Thoracic aorta (tissue), 2 donors: ENCODE results near the gene MTG1. TPM values are rescaled to one million over a fixed set of nuclear protein-coding genes. Genes with fewer than 3 reads are reported as not detected.

Experiments
- ATAC-seq: fragments of 150-250 bp; one replicate; pipeline ENCODE4 v1.8.0; 2017; ENCODE audit warnings: low read depth; ENCODE audit not compliant: insufficient number of reproducible peaks, low FRiP score
- DNase-seq: peaks from one replicate; pipeline ENCODE4 v3.0.0-alpha.2; 2020; ENCODE audit warnings: low spot score
- H3K27ac ChIP-seq, 2 donors: fragments of 200-600 bp; sonication (generic); 1 replicate in 1 of 2; 2 replicates in 1 of 2; pipeline ENCODE4 v1.5.1; 2016; ENCODE audit warnings: mild to moderate bottlenecking in 2 of 2, moderate library complexity in 2 of 2
- H3K27me3 ChIP-seq: fragments of 200-600 bp; sonication (generic); replicated peaks from 2 replicates; pipeline ENCODE4 v1.6.0; 2016; ENCODE audit warnings: mild to moderate bottlenecking; ENCODE audit not compliant: insufficient read depth
- H3K36me3 ChIP-seq: fragments of 200-600 bp; sonication (generic); one replicate; pipeline ENCODE4 v1.5.1; 2016
- H3K4me1 ChIP-seq, 2 donors: fragments of 200-600 bp; sonication (generic); 1 replicate in 1 of 2; 2 replicates in 1 of 2; pipeline versions ENCODE4 v1.5.1 to v1.6.0; 2016; ENCODE audit warnings: low read depth in 2 of 2, mild to moderate bottlenecking in 1 of 2; ENCODE audit not compliant: control insufficient read depth in 1 of 2
- H3K4me3 ChIP-seq: fragments of 200-600 bp; sonication (generic); 2 replicates; pipeline ENCODE4 v1.5.1; 2016; ENCODE audit warnings: mild to moderate bottlenecking
- H3K9me3 ChIP-seq: fragments of 200-600 bp; sonication (generic); 2 replicates; pipeline ENCODE4 v1.5.1; 2016
- CTCF ChIP-seq: fragments of 200-600 bp; sonication (generic); IDR thresholded peaks from one replicate; pipeline ENCODE4 v1.5.1; 2019; ENCODE audit warnings: antibody characterized with exemption
- total RNA-seq, 2 donors: library from RNA; depleted of rRNA; stranded (reverse); fragments of >200 nt; gene quantifications; one replicate each; pipeline versions ENCODE4 v1.1.0 to v1.2.3, GENCODE V29; 2016

The MTG1 gene
- total RNA-seq, 2 donors from 2014 or later, result 18.0 to 18.6 TPM

GRCh38 chr10:133359972-133360610 lies 33.9 kb upstream of the MTG1 start:
- Histone ChIP-seq H3K27me3 (no peaks in the 10 kb centered on the region), H3K9me3 (no peaks in the 10 kb centered on the region), H3K4me1 (peaks cover 3 to 21% of the 10 kb centered on the region in 2 donors), H3K27ac (no peak overlapping the region), H3K36me3 (peaks cover 10% of the 10 kb centered on the region), H3K4me3 (no peak overlapping the region)
- DNase-seq (no peak), ATAC-seq (no peak)
- no peak for TF ChIP-seq CTCF

- Histone ChIP-seq H3K27ac (no peak overlapping the region), H3K4me3 (no peak overlapping the region), H3K27me3 (no peaks in the 10 kb centered on the region), H3K4me1 (peaks cover 3 to 14% of the 10 kb centered on the region in 2 donors), H3K36me3 (peaks cover 20% of the 10 kb centered on the region), H3K9me3 (no peaks in the 10 kb centered on the region)
- TF ChIP-seq CTCF, result no peak
- ATAC-seq (no peak), DNase-seq (no peak)
Observed at GRCh38 chr10:133361227-133361626, 32.7 kb upstream of the MTG1 start.

- Histone ChIP-seq H3K36me3 (peaks cover 27% of the 10 kb centered on the region), H3K9me3 (no peaks in the 10 kb centered on the region), H3K27me3 (no peaks in the 10 kb centered on the region), H3K27ac (no peak overlapping the region), H3K4me1 (peaks cover 0 to 8% of the 10 kb centered on the region in 2 donors), H3K4me3 (no peak overlapping the region)
- no peak for DNase-seq
- no peak for ATAC-seq
- no peak for TF ChIP-seq CTCF
Observed at GRCh38 chr10:133361773-133362441, 32.0 kb upstream of the MTG1 start.

- no peaks in the 10 kb centered on the region for H3K9me3 ChIP-seq
- peaks cover 28% of the 10 kb centered on the region for H3K36me3 ChIP-seq
- TF ChIP-seq CTCF, result no peak
- DNase-seq (no peak), ATAC-seq (no peak)
- H3K4me3 ChIP-seq, result no peak overlapping the region
- H3K4me1 ChIP-seq, result no peaks in the 10 kb centered on the region
- no peak overlapping the region for H3K27ac ChIP-seq
- no peaks in the 10 kb centered on the region for H3K27me3 ChIP-seq
Observed at GRCh38 chr10:133362846-133363245, 31.1 kb upstream of the MTG1 start.

GRCh38 chr10:133364645-133365431 lies 29.1 kb upstream of the MTG1 start:
- no peak for DNase-seq
- TF ChIP-seq CTCF, result no peak
- H3K4me1 ChIP-seq, result no peaks in the 10 kb centered on the region
- no peaks in the 10 kb centered on the region for H3K27me3 ChIP-seq
- peaks cover 44% of the 10 kb centered on the region for H3K36me3 ChIP-seq
- no peak overlapping the region for H3K4me3 ChIP-seq
- no peak for ATAC-seq
- H3K9me3 ChIP-seq, result no peaks in the 10 kb centered on the region
- H3K27ac ChIP-seq, result no peak overlapping the region
